K562 (cell line): ENCODE measurements around the gene GALM. TPM values are rescaled to one million over a fixed set of nuclear protein-coding genes. Genes with fewer than 3 reads are reported as not detected.
A peak's percentile ranks its signal among the peaks of the same experiment; 100 is the strongest.

Experiments
- ATF6 ChIP-seq: sonication (generic); formaldehyde crosslinking; IDR thresholded peaks from 2 replicates; pipeline ENCODE4 v1.4.0; 2020; ENCODE audit warnings: mild to moderate bottlenecking, missing genetic modification reagents
- EWSR1 ChIP-seq: fragments of 450-650 bp; IDR thresholded peaks from 2 replicates; pipeline ENCODE4 v1.6.1; 2018; ENCODE audit warnings: borderline replicate concordance, mild to moderate bottlenecking, low read depth, moderate library complexity; ENCODE audit not compliant: partially characterized antibody
- GATAD2B ChIP-seq: fragments of 450-650 bp; IDR thresholded peaks from 2 replicates; pipeline ENCODE4 v1.6.1; 2017; ENCODE audit warnings: mild to moderate bottlenecking, borderline replicate concordance
- HDAC1 ChIP-seq, 2 experiments: fragments of 450-650 bp; IDR thresholded peaks; 2 replicates each; pipeline ENCODE4 v1.6.1; 2016 to 2017; ENCODE audit warnings: inconsistent platforms in 1 of 2, mild to moderate bottlenecking in 1 of 2, moderate library complexity in 1 of 2
- HEY1 ChIP-seq: fragments of 250-450 bp; sonication (Bioruptor Pico); IDR thresholded peaks from 2 replicates; pipeline ENCODE4 v1.5.0; 2020; ENCODE audit warnings: mild to moderate bottlenecking, moderate library complexity, borderline replicate concordance
- MIER1 ChIP-seq: fragments of 450-650 bp; IDR thresholded peaks from 2 replicates; pipeline ENCODE4 v1.6.1; 2016; ENCODE audit warnings: antibody characterized with exemption, mild to moderate bottlenecking, low read depth
- MTA2 ChIP-seq: fragments of 450-650 bp; IDR thresholded peaks from 2 replicates; pipeline ENCODE4 v1.6.1; 2016; ENCODE audit warnings: low read depth
- MXD1 ChIP-seq: fragments of 250-450 bp; sonication (Bioruptor Pico); IDR thresholded peaks from 2 replicates; pipeline ENCODE4 v1.8.0; 2021; ENCODE audit warnings: borderline replicate concordance, mild to moderate bottlenecking, moderate library complexity; ENCODE audit not compliant: poor library complexity, severe bottlenecking
- NKRF ChIP-seq: fragments of 450-650 bp; IDR thresholded peaks from 2 replicates; pipeline ENCODE4 v1.6.1; 2016; ENCODE audit warnings: borderline replicate concordance
- PML ChIP-seq: IDR thresholded peaks from 2 replicates; pipeline ENCODE4 v1.6.1; 2012; ENCODE audit warnings: low read length, inconsistent platforms
- PRDM10 ChIP-seq: fragments of 450-650 bp; IDR thresholded peaks from 2 replicates; pipeline ENCODE4 v1.6.1; 2018; ENCODE audit not compliant: partially characterized antibody
- TARDBP ChIP-seq: fragments of 450-650 bp; IDR thresholded peaks from 2 replicates; pipeline ENCODE4 v1.6.1; 2016
- ZEB2 ChIP-seq: fragments of 450-650 bp; IDR thresholded peaks from 2 replicates; pipeline ENCODE4 v1.6.1; 2016
- ZMIZ1 ChIP-seq, 2 experiments: fragments of 150-350 bp in 1 of 2; IDR thresholded peaks; 2 replicates each; pipeline ENCODE4 v1.6.1; 2012 to 2016; ENCODE audit warnings: low read depth in 2 of 2, low read length in 2 of 2, mild to moderate bottlenecking in 1 of 2, moderate library complexity in 1 of 2
- polyA plus RNA-seq, 8 experiments: library from polyadenylated mRNA; depleted of rRNA in 4 of 8; stranded (reverse) in 5 of 8; unstranded in 3 of 8; fragments of >200 nt; fragmentation: Nextera tagmentation in 2 of 8; fragmentation: Illumina TruSeq in 1 of 8; extraction: Ambion mirVana in 2 of 8; extraction: Trizol in 1 of 8; gene quantifications; 2 replicates each; pipeline versions ENCODE4 v1.2.1 to v1.2.3, GENCODE V29; 2011 to 2014; ENCODE audit warnings: inconsistent platforms in 1 of 8, missing spikeins in 1 of 8
- total RNA-seq, 7 experiments: library from RNA; depleted of rRNA in 6 of 7; stranded (reverse); fragments of >200 nt in 6 of 7; fragmentation: Illumina TruSeq in 2 of 7; extraction: Trizol in 2 of 7; gene quantifications; 2 replicates each; pipeline versions ENCODE4 v1.2.1 to v1.2.3, GENCODE V29; 2011 to 2021; ENCODE audit warnings: low replicate concordance in 1 of 7

Gene GALM
- total and polyA plus RNA-seq, 9 of the 15 experiments (the other 6 are each of a cell fraction or from before 2014, with no cell fraction given), result 22.1 to 51.7 (median 27.9) TPM

GRCh38 chr2:38652431-38653273, 13.3 kb upstream of the GALM start (continued):
- TF ChIP-seq ZMIZ1 (IDR thresholded peaks at IDR 0.05; ENCODE audit: low read depth in 2 of 2, low read length in 2 of 2) (no peak), NKRF (no peak), MIER1 (peak; percentile 55; the same call in 1 of the 2 replicates), GATAD2B (no peak), MTA2 (peak; percentile 82), TARDBP (no peak), ZEB2 (peak; percentile 88), ATF6 (CRISPR knock-in tag) (no peak), HEY1 (CRISPR knock-in tag) (no peak), MXD1 (no peak), PML (peak; percentile 74; the same call in 1 of the 2 replicates), HDAC1 (IDR thresholded peaks at IDR 0.05) (peak in 1 of 2 experiments; percentile 37; a peak in 1 of 4 replicates), EWSR1 (no peak), PRDM10 (peak; percentile 63)
